CD1c-positive myeloid dendritic cell (primary cell): ENCODE measurements around the gene SLC6A19.

Experiments
- DNase-seq: peaks from one replicate; pipeline ENCODE4 v3.0.0-alpha.2; 2016; ENCODE audit errors: extremely low spot score

The SLC6A19 gene

DNA sequence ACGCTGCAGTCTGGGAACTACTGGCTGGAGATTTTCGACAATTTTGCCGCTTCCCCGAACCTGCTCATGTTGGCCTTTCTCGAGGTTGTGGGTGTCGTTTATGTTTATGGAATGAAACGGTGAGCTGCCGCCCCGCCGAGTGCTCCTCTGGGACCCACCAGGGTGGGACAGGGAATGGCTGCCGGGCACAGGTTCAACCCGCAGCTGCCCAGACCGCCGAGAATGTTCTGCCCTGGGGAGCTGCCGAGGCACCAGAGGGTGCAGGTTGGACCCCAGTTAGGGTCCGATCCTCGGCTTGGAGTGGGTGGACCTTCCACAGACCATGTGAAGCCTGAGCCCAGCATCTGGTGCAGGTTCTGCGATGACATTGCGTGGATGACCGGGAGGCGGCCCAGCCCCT lies 42.9 kb downstream of the SLC6A19 start:
- no peak for DNase-seq

DNA sequence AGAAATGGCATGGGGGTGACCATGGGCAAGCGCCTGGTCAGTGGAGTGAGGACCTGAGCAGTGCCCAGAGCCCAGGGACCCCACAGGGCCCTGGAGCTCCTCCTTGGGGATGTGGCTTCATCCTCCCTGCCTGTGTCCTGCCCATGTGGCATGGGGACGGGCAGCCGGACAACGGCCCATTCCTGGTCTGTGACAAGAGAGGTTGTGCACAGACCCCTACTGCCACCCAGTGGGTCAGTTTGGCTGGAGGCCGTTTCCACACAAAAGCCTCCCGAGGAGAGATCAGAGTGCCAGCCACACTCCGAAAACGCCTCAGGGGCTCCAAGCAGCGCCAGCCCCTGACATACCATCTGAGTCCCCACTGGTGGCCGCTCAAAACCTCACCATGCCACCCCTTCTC lies 43.6 kb downstream of the SLC6A19 start:
- DNase-seq = no peak

DNA sequence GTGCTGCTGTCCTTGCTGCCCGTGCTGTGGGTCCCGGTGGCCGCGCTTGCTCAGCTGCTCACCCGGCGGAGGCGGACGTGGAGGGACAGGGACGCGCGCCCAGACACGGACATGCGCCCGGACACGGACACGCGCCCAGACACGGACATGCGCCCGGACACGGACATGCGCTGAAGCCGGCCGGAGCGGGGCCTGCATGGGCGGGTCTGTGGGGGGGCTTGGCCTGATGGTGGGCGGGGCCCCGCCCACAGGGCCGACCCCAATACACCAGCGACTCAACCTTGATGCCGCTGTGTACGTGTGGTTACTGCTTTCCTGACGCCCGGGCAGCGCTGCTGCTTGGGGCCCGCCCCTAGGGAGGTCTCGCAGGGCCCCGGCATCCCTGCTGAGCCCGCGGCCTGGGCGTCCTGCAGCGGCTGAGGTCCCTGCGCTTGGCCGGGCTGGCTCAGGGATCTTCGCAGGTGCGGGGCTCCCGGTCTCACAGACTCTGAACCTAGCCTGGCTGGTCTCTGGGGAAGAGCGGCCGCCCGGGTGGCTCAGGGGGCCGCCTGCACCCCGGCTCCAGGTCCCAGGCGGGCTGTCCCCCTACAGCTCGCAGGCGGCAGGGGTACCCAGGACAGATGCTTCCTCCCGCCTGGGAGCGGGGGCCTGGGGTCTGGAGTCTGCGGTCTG lies 44.6 kb downstream of the SLC6A19 start:
- no peak for DNase-seq

DNA sequence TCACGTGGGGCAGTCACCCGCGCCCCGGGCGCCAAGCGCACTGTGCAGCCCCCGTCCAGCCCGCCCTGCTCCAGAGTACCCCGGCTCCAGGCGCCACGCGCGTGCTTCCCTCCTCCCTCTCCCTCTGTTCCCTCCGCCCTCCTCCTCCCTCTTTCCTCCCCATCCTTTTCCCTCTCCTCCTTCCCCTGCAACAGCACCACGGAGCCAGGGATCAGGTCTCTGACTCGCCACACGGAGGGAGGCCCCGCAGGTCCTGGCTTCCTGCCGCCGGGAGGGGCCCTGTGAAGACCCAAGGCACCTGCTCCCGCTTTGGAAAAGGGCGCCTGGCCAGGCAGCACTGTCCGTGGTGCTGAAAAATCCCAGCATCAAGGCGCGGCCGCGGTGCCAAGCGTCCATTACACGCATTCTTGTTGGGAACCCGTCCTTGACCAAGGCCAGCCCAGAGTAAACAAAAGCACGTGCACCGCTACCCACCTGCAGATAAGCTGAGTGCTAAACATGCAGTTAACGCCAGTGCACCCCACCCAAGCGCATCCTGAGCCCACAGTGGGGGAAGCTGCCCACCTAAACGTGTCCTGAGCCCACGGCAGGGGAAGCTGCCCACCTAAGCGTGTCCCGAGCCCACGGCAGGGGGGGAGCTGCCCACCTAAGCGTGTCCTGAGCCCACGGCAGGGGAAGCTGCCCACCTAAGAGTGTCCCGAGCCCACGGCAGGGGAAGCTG lies 45.5 kb downstream of the SLC6A19 start:
- DNase-seq = no peak

DNA sequence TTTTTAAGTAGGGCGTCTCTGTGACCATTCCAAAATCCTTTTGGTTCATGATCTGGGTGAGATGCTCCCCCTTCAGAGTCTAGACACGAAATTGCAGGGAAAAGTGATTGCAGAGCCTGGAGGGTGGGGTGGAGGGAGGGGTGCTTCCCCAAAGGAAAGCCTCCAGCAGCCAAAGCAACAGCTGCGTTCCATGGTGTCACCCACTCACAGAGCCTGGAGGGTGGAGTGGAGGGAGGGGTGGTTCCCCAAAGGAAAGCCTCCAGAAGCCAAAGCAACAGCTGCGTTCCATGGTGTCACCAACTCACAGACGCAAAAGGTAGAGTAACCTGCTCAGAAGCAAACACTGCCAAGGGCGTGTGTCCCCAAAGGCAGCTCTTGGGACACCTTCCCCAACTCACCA lies 46.4 kb downstream of the SLC6A19 start:
- no peak for DNase-seq

DNA sequence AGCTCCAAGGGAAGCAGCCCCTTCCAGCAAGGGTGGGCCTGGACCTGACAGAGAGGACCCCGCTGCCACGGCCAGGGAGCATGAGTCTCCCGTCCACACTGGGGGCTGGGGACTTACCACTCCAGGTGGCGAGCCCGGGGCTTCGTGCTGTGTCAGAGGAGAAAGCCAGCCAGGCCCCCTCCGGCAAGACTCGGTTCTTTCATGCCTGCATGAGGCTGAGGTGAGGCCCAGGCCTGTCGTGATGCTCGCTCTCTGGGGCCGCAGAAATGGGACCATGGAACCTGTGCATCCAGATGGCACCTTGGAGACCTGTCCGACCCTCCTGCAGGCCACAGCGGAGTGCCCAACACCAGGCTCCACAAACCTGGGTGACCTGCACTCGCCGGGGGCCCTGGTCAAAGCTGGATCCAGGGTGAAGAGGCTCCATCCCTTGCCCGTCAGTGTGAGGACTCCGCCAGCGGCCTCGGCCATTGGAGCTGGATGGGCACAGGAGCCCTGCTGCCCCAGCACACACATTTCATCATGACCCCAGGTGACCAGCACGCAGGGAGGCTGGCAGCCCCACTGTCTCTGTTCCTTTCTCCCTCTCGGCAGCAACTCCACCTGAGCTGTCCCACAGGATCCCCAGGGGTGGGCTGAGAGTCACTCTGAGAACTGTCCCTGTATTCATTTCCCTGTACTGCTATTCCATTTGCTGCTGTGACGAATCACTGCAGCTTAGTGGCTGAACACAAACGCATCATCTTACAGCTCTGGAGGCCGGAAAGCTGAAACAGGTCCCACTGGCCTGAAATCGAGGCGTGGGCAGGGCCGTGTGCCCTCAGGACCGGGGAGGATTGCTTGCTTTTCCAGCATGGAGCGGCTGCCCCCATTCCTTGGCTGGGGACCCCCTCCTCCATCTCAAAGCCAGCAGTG lies 48.2 kb downstream of the SLC6A19 start:
- no peak for DNase-seq

DNA sequence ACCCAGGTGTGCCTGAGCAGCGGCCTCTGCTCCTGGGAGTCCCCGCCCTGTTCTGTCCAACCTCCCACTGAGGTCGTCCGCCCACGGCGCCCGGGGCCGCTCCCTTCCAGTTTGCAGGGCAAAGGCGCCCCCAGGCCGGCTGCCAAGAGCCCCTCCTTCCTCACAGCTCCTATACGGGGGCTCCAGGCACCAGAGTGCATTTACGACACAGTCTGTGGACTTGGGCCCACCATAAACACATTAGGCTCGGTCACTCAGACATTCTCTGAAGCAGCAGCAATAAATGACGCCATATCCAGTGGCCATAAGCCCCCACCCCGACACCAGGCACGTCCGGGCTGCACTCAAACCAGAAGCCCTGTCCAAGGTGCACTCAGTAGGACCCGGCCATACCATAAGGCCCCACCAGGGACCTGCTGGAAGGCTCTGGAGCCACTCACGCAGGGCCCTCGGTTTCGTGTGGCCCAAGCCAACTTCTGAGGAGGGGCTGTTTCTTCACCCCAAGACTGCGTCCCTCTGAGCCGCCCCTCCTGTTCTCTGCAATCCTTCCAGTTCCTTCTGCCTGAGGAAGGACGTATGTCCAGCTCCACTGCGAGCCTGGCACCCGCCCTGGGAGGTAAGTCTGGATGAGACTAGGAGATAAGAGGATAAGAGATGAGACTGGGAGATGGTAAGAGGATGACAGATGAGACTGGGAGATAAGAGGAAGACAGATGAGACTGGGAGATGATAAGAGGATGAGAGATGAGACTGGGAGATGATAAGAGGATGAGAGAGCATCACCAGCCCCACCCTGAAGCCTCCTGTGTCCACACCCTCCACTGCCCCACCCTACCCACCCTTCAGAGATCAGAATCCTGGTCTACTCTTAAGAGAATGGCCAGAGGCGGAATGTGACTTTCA lies 50.5 kb downstream of the SLC6A19 start:
- no peak for DNase-seq

DNA sequence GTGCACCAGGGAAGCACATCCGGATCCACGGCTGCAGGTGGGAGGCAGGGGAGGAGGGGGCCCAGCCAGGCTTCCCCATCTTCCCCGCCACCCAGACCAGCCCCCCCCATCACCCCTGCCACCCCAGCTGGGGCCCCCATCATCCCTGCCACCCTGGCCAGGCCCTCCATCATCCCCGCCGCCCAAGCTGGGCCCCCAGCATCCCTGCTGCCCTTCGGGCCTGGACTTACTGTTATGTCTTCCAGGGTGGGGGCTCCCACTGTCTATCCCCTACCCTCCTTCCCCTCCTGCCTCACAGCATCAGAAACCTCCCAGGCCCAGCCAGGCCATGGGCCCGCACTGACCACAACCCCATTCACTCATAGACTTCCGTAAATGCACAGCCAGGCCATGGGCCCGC lies 51.3 kb downstream of the SLC6A19 start:
- DNase-seq = no peak

DNA sequence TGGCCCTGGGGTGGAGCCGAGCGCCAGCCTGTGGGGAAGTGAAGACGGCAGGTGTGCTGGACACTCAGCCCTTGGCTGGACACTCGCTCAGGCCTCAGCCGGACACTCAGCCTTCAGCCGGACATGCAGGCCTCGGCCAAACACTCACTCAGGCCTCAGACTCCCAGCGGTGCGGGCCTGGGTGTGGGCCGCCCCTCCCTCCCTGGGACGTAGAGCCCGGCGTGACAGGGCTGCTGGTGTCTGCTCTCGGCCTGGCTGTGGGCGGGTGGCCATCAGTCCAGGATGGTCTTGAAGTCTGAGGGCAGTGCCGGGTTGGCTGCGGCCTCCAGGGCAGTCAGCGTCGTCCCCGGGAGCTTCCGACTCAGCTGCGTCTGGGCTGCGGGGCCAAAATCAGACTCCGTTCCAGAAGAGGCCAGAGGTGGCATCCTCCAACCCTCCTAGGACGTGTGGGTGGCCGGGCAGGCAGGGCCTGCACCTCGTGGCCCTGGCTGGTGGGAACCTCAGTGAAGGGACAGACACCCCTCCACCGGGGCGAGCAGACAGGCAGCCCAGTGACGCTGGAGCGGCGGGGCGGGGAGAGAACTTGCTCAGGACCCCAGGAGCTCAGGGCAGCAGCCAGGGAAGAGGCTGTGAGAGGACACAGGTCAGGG lies 52.2 kb downstream of the SLC6A19 start:
- no peak for DNase-seq

DNA sequence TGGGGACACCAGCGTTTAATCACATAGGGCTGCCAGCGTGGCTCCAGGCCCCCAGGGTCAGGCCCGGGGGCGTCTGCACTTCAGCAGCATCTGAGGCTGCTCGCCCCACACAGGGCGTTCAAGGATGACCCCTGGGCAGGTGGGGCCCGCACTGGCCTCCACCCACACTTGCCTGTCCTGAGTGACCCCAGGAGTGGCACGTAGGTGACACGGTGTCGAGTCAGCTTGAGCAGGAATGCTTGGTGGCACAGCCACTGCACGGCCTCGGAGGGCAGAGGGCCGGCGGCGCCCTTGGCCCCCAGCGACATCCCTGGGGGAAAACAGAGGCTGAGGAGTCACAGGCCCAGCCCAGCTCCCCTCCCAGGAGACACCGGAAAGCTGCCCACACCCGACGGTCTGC lies 52.8 kb downstream of the SLC6A19 start:
- DNase-seq = no peak

DNA sequence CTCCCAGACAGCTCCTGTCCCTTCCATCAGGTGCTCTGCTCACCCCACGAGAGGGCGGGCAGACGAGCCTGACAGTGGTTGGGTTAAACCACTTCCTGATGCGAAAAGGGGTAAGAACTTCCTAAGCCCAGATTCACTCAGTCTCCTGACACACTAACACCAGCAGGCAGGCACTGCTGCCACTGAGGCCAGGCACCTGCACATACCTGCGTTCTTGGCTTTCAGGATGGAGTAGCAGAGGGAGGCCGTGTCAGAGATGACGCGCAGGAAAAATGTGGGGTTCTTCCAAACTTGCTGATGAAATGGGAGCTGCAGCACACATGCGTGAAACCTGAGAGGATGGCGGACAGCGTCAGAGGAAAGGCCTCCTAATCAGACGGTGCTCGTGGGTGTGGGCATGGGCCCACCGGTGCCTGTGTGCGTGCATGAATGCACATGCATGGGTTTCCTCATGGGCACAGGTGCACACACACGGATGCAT lies 53.7 kb downstream of the SLC6A19 start:
- DNase-seq = no peak

DNA sequence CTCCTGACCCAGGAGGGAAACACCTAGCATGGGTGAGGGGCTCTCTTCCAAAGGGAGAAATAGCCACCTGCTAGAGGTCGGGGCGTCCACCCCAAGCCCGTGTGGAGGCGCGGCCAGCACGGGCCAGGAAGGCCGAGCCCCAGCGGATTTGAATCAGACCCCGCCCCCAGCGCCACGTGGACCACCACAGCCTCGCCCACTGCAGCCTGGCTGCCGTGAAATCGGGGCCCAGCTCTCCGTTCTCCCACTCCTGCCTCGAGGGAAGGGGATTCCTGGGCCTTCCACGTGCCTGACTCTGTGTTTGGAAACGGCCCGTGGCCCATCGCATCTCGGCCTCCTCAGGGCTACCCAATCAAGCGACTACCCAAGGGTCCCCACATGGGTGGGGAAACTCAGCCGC lies 55.4 kb downstream of the SLC6A19 start:
- no peak for DNase-seq

DNA sequence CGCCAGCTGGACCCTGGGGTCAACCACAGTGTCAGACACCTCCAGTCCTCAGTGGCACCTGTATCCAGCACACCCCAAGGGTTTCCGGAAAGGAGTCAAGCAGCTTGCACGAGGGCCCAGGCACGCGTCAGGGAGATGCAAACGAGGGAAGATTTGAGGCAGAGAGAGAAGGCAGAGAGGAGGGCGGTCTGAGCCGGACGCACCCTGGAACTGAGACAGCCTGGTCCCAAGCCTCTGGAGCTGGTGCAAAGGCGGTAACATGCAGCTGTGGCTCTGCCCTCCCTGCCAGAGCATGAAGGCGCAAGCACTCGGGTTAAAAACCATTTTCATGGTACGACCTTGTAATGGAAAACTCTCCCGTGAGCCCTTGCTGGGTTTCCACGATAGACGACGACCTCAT lies 56.0 kb downstream of the SLC6A19 start:
- no peak for DNase-seq

DNA sequence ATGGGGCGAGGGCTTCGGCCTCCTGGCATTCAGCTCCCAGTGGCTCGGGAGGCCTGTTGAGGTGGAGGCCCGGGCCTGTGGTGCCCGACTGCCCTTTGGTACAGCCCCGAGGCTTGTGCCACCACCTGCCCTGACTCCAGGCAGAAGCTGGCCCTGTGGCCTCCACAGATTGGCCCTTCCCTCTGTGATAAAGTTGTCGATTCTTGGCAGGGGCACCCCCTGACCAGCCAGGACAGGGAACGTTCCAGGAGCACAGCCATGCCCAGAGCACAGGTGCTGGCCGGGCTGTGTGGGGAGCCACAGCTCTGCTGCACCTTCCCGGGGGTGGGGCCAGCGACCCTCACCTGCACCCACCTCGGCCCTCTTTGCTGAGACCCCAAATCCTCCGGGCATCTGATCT lies 56.4 kb downstream of the SLC6A19 start:
- no peak for DNase-seq

DNA sequence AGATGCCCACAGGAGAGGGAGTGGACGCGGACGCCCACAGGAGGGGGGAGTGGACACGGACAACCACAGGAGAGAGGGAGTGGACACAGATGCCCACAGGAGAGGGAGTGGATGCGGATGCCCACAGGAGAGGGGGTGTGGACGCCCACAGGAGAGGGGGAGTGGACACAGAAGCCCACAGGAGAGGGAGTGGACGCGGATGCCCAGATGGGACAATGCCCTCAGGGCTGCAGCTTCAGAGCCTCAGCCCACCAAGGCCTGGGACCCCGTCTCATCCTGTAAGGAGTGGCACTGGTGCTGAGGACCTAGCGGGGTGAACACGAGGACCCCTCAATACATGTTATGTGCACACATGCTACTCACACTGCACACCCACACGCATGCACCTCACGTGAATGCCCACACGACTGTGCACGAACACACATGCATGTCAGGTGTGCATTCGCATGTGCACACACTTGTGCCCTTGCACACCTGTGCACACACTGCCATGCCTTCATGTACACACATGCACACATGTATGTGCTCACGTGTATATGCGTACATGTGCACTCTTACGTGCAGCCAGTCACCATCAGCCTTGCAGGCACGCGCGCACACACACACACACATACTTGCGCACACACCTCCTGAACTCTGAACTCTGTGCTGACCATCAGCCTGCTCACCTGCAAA lies 58.5 kb downstream of the SLC6A19 start:
- DNase-seq = no peak

DNA sequence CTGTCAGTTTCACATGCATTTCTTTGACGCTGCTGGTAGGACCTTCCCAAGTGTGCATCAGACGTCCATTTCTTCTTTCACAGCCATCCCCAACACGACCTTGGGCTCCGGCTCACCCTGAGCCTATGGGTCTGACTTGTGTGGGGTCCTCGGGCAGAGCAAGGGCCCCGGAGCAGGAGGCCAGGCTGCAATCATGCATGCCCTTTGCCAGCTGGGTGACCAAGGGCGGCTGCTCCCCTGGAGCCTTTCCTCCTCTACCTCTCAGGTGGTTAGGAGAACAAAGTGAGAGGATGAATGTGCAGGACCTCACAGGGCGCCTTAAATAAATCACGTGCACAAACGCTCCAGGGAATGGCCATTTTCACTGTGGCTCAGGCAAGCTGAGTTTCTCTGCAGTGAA lies 60.2 kb downstream of the SLC6A19 start:
- DNase-seq = no peak

DNA sequence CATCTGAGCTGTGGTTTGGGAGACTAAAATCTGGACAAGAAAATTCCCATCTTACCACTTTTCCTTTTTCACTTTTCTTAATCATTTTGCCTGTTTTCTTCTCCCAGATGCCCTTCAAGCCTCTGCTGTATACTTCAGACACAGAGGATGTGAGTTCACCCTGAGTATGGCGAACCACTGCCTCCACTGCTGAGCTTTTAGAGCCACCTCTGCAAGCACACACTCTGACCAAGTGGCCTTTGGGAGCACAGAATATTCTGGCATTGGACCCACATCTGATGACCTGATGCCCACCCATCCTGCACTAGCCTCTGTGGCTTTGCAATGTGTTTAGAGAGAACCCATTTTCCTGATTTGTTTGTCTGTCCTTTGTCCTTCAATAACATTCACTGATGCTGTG lies 61.0 kb downstream of the SLC6A19 start:
- no peak for DNase-seq

DNA sequence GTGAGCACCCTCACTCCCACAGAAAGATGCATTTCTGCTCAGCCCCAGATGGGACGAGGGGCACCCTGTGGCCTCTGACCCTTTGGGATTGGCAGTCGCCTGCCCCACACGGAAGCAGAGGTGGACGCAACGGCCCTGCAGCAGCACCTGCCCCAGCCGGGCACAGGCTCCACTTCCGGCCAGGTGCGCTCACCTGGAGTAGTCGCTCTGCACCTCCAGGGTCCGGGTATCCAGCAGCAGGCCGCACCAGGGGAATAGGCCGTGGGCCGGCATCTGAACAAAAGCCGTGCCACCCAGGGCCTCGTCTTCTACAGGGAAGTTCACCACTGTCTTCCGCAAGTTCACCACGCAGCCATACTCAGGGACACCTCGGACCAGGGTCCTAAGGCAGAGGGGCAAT lies 62.8 kb downstream of the SLC6A19 start:
- no peak for DNase-seq

DNA sequence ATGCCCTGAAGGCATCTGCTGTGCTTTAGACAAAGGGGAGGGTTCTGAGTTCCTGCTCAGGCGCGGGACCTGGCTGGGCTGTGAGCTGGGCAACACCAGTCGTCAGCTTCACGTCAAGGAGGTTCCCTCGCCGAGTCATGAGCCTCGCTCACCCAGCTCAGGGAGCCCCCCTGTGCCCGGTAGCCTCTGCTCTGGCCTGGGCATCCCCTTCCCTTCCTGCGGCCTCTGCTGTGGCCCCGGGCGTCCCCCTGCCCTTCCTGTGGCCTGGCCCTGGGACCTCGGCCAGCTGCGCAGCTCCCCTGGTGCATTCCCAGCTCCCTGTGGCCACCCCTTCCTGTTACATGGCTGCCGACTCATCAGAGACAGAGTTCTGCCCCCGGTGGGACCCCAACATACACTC lies 63.6 kb downstream of the SLC6A19 start:
- DNase-seq = no peak
